C4-2B (cell line): ENCODE data around the gene RIPOR3.

Experiments used
- ZFX ChIP-seq: fragments of 450-650 bp; IDR thresholded peaks from 2 replicates; pipeline ENCODE4 v1.6.1; 2017
- TF ChIP-seq, protein P1 (sequence below): fragments of 450-650 bp; conservative IDR thresholded peaks from 2 replicates; pipeline ENCODE4 v1.5.1; 2017; ENCODE audit warnings: mild to moderate bottlenecking

DNA sequence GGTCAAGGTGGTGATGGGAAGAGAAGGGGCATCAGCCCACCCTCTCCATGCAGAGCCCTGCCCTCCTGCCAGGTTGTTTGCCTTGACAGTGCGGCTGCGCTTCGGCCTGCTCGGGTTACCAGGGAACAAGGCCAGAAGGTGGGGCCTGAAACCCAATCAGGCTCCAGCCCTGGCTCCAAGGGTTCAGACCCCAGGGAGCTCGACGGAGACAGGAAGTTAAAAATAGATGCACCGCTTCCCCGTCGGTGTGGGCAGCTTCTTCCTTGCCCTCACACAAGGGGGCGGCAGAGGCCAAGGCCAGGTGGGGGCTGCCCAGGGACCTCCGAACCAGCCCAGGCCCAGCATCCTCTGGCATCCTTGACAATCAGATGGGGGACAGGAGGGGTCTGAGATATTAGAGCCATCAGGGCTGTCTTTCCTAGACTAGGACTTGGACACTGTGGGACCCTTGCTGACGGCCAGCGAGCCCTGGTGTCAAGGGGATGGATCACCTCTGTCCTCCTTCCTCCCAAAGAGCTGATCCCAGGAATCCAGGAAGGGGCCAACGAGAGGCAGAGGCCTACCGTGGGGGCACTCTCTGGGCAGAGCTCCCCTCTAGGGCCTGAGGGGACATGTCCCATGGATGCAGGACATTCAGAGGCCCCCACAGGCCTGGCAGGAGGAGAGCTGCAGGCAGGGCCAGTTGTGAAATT is 65.2 kb downstream of the RIPOR3 start:
- TF ChIP-seq, protein P1, sequence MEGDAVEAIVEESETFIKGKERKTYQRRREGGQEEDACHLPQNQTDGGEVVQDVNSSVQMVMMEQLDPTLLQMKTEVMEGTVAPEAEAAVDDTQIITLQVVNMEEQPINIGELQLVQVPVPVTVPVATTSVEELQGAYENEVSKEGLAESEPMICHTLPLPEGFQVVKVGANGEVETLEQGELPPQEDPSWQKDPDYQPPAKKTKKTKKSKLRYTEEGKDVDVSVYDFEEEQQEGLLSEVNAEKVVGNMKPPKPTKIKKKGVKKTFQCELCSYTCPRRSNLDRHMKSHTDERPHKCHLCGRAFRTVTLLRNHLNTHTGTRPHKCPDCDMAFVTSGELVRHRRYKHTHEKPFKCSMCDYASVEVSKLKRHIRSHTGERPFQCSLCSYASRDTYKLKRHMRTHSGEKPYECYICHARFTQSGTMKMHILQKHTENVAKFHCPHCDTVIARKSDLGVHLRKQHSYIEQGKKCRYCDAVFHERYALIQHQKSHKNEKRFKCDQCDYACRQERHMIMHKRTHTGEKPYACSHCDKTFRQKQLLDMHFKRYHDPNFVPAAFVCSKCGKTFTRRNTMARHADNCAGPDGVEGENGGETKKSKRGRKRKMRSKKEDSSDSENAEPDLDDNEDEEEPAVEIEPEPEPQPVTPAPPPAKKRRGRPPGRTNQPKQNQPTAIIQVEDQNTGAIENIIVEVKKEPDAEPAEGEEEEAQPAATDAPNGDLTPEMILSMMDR = peak; percentile 40
- no peak for TF ChIP-seq ZFX
